DOHH2 (cell line): ENCODE results near the gene TCIRG1.
A peak's percentile ranks its signal among the peaks of the same experiment; 100 is the strongest.

ENCODE experiments used
- H3F3A ChIP-seq: fragments of 200-600 bp; sonication (generic), shearing (Covaris generic); 2 replicates; pipeline ENCODE4 v1.6.0; 2016; ENCODE audit warnings: antibody characterized with exemption, mild to moderate bottlenecking; ENCODE audit not compliant: control insufficient read depth, insufficient read depth
- H3K27ac ChIP-seq: fragments of 200-600 bp; sonication (generic); 2 replicates; pipeline ENCODE4 v1.5.1; 2014; ENCODE audit warnings: low read depth, mild to moderate bottlenecking, low read length, moderate library complexity
- H3K27me3 ChIP-seq: fragments of 200-600 bp; sonication (generic); 2 replicates; pipeline ENCODE4 v1.6.1; 2014; ENCODE audit warnings: mild to moderate bottlenecking, low read length, mixed read lengths; ENCODE audit not compliant: control insufficient read depth
- H3K36me3 ChIP-seq: fragments of 200-600 bp; sonication (generic); 2 replicates; pipeline ENCODE4 v1.6.1; 2014; ENCODE audit warnings: mild to moderate bottlenecking, low read length, moderate library complexity, mixed read lengths; ENCODE audit not compliant: control insufficient read depth
- H3K4me1 ChIP-seq: fragments of 200-600 bp; sonication (generic); 2 replicates; pipeline ENCODE4 v1.6.1; 2014; ENCODE audit warnings: mild to moderate bottlenecking, low read length, mixed read lengths; ENCODE audit not compliant: control insufficient read depth
- H3K4me2 ChIP-seq: fragments of 200-600 bp; sonication (generic); 2 replicates; pipeline ENCODE4 v1.6.0; 2014; ENCODE audit warnings: mild to moderate bottlenecking, low read length, moderate library complexity
- H3K4me3 ChIP-seq: fragments of 200-600 bp; sonication (generic); 2 replicates; pipeline ENCODE4 v1.5.1; 2014; ENCODE audit warnings: mild to moderate bottlenecking, low read length, mixed read lengths
- H3K79me2 ChIP-seq: fragments of 200-600 bp; sonication (generic); 2 replicates; pipeline ENCODE4 v1.6.1; 2014; ENCODE audit warnings: mild to moderate bottlenecking, low read length, mixed read lengths; ENCODE audit not compliant: control insufficient read depth
- H3K9me2 ChIP-seq: fragments of 200-600 bp; sonication (generic); replicated peaks from 2 replicates; pipeline ENCODE4 v1.6.1; 2014; ENCODE audit warnings: mild to moderate bottlenecking, low read length, mixed read lengths; ENCODE audit not compliant: control insufficient read depth
- H3K9me3 ChIP-seq: fragments of 200-600 bp; sonication (generic); 2 replicates; pipeline ENCODE4 v1.6.1; 2014; ENCODE audit warnings: antibody characterized with exemption, low read length, mixed read lengths; ENCODE audit not compliant: control insufficient read depth, insufficient read depth
- H4K20me1 ChIP-seq: fragments of 200-600 bp; sonication (generic); 2 replicates; pipeline ENCODE4 v1.6.0; 2014; ENCODE audit warnings: low read depth, mild to moderate bottlenecking, antibody characterized with exemption, low read length, moderate library complexity; ENCODE audit not compliant: control insufficient read depth, insufficient read depth
- CTCF ChIP-seq: fragments of 200-600 bp; sonication (generic); IDR thresholded peaks from one replicate; pipeline ENCODE4 v1.5.1; 2014; ENCODE audit warnings: antibody characterized with exemption, mild to moderate bottlenecking, low read depth, low read length; ENCODE audit not compliant: poor library complexity, severe bottlenecking
- EZH2phosphoT487 ChIP-seq: fragments of 200-600 bp; sonication (generic); IDR thresholded peaks from 2 replicates; pipeline ENCODE4 v1.6.1; 2017; ENCODE audit warnings: borderline replicate concordance, mild to moderate bottlenecking, antibody characterized with exemption, low read length, moderate library complexity, mixed read lengths

The TCIRG1 gene

DNA sequence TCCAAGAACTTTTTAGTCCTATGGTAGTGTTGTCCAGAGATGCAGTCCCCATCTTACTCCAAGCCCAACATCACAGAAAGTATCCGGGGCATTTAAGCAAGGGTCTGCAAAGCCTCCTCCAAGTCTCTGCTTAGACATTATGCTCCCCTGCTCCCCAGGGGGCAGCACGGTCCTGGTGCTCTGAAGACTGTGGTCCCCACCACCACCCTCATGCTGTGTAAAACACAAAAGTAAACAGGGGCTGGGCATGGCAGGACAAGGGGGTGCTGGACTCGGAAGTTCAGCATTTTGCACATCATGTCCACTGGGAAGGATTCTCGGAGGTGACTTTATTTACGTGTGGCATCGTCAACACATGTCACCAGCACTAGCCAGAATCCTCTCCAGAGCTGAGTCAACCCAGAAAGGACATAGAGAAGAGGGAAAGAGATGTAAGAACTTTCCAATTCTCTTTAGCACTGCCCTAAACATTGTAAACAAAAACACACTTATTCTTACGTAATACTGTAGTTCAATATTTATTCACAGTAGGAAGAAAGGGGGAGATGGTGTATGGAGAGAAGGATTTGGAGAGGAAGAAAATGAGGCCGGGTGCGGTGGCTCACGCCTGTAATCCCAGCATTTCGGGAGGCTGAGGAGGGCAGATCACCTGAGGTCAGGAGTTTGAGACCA, 37.7 kb downstream of the TCIRG1 start:
- H3F3A ChIP-seq, result no peaks in the 10 kb centered on the region
- no peaks in the 10 kb centered on the region for H3K27me3 ChIP-seq
- H3K9me3 ChIP-seq, result no peaks in the 10 kb centered on the region
- no peaks in the 10 kb centered on the region for H4K20me1 ChIP-seq
- no peak for TF ChIP-seq EZH2phosphoT487
- peak; percentile 7 for TF ChIP-seq CTCF
- no peak overlapping the region for H3K4me3 ChIP-seq
- H3K4me2 ChIP-seq, result no peak overlapping the region
- no peaks in the 10 kb centered on the region for H3K4me1 ChIP-seq
- no peak overlapping the region for H3K27ac ChIP-seq
- no peaks in the 10 kb centered on the region for H3K79me2 ChIP-seq
- no peaks in the 10 kb centered on the region for H3K9me2 ChIP-seq
- H3K36me3 ChIP-seq, result peaks cover 14% of the 10 kb centered on the region

DNA sequence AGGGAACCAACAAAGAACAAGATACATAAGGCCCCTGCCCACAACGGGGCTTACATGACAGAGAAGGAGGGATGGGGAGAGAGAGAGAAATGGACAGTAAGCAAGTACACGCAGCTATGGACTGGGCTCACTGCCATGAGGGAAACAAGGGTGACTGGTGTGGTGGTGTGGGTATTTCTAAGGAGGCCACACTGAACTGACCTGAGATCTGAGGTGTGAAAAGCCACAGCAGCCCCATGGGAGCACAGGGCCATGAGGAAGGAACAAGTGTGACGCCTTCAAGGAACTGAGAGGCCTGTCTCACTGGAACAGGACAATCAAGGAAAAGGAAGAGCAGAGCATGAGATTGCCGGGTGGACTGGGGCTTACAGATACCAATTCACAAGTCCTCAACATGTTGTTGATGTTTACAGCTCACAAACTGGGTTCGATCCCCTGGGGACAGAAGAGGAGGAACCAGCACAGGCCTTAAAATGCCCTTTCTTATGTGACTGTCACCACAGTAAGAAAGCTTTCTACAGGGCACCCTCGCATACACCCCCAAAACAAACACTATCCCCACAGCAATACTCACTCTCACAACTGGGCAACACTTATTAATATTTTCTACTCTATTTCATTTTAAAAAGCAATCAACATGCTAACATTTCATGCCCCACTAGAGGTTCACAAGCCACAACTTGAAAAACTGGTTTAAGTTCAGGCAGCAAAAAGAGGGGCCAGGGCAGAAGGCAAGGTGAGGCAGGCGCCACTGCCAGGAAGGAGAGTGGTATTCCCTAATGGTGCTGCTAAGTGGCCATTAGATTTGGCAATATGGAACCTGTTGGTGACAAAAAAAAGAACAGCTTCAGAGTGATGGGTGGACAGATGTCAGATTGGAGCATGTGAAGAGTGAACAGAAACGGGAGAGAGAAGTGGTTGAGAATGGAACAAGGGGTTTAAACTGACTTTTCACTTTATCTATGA, 39.1 kb downstream of the TCIRG1 start:
- Histone ChIP-seq H3K79me2 (no peaks in the 10 kb centered on the region), H3K9me3 (no peaks in the 10 kb centered on the region), H3F3A (no peaks in the 10 kb centered on the region), H3K4me3 (no peak overlapping the region), H3K27me3 (no peaks in the 10 kb centered on the region), H3K4me2 (no peak overlapping the region), H3K36me3 (peaks cover 8% of the 10 kb centered on the region), H3K4me1 (no peaks in the 10 kb centered on the region), H3K27ac (no peak overlapping the region), H4K20me1 (no peaks in the 10 kb centered on the region), H3K9me2 (no peaks in the 10 kb centered on the region)
- TF ChIP-seq CTCF, result no peak
- TF ChIP-seq EZH2phosphoT487, result no peak

DNA sequence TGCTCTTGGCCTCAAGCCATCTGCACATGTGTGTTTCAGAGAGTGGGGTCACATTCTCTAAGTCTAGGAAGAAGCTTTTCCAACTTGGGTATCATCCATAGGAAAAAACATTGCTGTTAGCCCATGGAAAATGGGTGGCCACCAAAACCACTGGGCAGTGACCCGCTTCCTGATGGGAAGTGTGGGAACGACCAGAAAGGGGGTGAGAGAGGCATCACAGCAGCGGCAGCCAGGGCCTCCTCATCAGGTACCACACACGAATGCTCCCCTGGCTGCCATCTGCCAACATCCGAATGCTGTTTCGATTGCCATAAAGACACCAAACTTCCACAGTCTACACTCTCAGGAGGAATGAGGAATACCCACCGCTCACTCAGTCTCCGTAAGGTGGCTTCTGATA, 42.0 kb downstream of the TCIRG1 start:
- no peak overlapping the region for H3K4me2 ChIP-seq
- H3K27me3 ChIP-seq, result no peaks in the 10 kb centered on the region
- no peaks in the 10 kb centered on the region for H3K9me3 ChIP-seq
- H3K4me1 ChIP-seq, result no peaks in the 10 kb centered on the region
- no peaks in the 10 kb centered on the region for H3K9me2 ChIP-seq
- H3K4me3 ChIP-seq, result no peak overlapping the region
- no peaks in the 10 kb centered on the region for H4K20me1 ChIP-seq
- TF ChIP-seq EZH2phosphoT487, result no peak
- no peak for TF ChIP-seq CTCF
- no peak overlapping the region for H3K27ac ChIP-seq
- peaks cover 4% of the 10 kb centered on the region for H3K36me3 ChIP-seq
- no peaks in the 10 kb centered on the region for H3K79me2 ChIP-seq
- no peaks in the 10 kb centered on the region for H3F3A ChIP-seq
